C1 segment of cervical spinal cord (tissue), 14 donors: Measurements from ENCODE around the gene INPP5B.
A peak's percentile ranks its signal among the peaks of the same experiment; 100 is the strongest.

Experiments
- DNase-seq, 14 donors: peaks; one replicate each; lab custom pipeline; 2025; lab: John Stamatoyannopoulos, UW

INPP5B gene

DNA sequence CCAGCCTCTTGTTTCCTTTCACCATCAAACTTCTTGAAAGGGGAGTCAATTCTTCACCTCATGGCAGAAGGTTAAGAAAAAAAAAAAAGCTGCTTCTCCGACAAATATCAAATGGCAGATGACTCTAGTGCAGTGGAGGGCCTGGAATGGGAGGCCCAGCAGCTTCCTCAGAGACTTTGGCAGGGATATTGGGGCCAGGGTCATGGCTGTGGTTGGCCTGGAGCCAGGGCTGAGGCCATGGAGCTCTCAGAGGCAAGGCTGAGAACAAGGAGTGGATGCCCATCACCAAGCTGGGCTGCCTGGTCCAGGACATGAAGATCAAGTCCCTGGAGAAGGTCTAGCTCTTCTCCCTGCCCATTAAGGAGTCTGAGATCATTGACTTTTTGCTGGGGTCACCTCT is 106.1 kb downstream of the INPP5B start:
- DNase-seq: no peak

DNA sequence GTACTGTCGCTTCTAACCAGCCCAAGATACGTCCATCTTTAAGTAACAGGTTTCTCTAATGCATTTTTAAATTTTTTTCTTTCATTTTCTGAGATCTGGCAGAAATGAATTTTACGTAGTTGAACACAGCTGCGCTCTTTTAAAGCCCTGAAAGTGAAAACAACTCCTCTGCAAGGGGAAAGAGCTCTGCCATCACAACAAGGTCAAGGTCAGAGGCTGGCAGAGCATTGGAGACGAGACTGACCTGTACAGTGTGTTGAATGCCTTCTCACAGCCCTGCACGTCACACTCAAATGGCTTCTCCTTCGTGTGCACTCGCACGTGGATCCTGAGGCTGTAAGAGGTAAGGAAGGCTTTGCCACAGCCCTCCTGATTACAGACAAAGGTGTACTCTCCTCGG is 107.2 kb downstream of the INPP5B start:
- DNase-seq: no peak

DNA sequence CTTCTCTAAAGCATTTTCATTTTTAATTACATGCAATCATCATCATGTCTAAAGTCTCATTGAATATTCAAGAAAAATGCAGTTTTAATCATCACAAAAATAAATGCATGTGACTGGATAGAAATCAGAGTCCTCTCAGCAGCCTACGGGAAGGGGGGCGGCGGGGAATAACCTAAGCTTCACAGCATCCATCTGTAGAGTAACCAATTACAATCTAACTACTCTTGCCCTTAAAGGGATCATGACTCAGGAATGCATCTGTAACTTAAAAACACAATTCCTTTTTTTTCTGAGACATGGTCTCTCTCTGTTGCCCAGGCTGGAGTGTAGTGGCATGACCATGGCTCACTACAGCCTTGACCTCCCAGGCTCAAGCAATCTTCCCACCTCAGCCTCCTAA is 110.1 kb downstream of the INPP5B start:
- DNase-seq: no peak

DNA sequence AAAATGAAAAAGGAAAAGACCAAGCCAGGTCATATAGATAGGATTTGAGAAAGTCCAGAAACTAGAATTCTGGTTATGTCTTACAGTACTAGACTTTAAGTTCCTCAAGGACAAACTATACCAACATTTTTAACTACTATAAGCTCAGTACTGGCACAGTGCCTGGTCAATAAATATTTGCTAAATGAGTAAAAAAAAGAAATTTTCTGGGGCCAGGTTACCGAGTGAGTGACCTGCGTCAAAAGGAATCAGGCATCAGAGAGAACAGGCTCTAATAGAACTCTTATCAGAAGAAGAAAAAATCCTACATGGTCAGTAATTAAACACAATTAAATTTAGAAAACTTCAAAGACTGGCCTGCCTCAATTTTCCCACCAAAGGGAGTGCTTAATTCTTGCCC is 115.0 kb downstream of the INPP5B start:
- no peak for DNase-seq

DNA sequence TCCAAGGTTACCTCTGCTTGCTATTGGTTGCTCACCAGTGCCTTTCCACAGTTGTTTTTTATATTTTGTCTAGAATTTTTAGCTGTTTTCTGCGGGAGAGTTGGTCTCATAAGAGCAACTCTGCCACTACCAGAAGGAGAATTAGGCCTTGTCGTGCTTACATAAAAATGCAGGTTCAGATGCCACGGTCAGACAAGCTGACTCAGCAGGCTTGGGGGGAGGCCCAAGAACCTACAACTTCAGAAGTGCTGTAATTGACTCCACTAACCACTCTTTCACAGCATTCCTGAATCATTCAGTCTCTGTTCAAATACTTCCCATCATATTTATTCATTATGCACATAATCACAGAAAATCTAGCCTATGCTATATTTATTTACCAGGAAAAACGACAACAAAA is 115.7 kb downstream of the INPP5B start:
- no peak for DNase-seq

DNA sequence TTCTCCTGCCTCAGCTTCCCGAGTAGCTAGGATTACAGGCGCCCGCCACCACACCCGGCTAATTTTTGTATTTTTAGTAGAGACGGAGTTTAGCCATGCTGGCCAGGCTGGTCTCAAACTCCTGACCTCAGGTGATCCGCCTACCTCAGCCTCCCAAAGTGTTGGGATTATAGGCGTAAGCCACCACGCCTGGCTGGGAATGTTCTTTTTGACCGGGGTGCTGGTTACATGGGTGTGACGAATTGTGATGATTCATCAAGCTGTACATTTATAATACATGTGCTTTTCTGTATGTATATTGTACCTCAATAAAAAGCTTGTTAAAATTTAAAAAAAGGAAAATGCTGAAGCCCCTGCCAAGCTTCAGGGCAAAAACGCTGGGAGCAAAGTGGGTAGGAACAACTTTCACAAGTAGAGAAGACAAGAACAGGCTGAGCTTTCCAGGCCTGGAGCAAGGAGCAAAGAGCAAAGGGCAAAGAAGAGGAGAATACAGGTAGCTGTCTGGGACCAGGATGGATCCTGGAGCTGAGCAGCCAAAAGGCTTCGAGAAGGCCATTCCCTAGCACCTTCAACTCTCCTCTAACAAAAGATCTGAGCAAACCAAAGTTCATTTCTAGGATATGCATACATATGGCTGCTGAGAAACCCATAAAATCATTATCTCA is 118.3 kb downstream of the INPP5B start:
- no peak for DNase-seq

DNA sequence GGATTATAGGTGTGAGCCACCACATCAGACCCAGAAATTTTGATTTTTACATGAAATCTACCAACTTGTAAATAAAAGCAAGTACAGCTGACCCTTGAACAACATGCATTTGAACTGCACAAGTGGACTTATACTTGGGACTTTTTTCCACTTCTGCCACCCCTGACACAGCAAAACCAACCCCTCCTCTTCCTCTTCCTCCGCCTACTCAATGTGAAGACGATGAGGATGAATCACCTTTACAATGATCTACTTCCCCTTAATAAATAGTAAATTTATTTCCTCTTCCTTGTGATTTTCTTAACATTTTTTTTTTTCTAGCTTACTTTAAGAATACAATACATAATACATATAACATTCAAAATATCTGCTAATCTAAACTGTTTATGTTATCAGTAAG is 121.3 kb downstream of the INPP5B start:
- DNase-seq: no peak

DNA sequence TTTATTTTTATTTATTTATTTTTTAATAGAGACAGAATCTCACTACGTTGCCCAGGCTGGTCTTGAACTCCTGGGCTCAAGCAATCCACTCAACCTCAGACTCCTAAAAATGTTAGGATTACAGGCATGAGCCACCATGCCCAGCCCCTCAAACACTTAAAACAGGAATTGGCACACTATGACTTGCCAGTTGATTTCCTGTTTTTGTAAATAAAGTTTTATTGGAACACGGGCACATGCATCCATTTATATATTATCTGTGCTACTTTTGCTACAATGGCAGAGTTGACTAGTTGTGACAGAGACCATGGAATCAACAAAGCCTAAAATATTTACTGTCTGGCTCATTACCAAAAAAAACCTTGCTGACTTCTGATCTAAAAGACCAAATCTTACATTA is 122.9 kb downstream of the INPP5B start:
- no peak for DNase-seq

DNA sequence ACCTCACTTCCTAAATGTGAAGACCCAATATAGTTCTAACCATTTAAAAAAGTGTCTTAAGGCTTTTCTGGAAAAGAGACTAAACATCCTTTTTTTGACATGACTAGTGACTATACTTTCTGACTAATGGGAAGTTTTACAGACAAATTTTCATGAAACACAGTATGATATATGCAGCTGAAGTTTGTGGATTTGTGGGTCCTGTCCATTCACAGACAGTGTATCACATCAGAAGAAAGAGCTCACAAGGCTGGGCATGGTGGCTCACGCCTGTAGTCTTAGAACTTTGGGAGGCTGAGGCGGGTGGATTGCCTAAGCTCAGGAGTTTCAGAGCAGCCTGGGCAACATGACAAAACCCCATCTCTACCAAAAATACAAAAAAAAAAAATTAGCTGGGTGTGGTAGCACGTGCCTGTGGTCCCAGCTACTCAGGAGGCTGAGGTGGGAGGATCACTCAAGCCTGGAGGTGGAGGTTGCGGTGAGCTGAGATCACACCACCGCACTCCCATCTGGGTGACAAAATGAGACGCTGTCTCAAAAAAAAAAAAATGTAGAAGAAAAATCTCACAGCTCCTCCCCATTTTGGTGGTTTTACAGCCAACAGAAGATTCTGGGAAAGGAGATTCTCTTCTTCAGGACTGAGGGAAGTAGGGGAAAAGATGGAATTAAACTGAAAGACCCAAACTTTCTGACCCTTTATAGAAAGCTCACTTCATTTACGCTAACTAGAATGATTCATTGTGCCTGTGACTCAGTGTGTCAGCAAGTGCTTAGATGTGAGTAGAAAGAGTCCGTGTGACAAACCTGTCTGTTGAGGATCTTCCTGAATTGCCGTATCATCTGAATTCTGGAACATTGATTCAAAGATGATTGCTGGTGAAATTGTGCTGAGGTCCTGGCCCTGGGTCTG is 123.7 kb downstream of the INPP5B start:
- DNase-seq: no peak

DNA sequence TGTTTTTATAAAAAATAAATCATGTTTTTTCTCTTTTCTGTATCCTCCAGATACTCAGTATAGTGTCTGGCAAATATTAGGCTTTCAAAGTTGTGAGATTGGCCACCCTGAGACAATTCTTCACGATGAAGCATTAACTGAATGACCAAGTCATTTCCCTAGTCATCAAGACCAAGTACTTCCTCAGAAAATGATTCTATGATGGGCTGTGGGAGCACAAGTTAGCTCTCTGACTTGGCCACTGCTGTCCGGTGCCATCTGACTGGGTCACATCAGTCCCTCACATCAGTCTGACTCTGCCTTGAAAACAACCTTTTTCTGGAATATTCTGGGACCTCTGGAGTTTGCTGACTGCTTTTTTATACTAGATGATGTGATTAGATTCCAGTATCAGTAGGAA is 125.4 kb downstream of the INPP5B start:
- DNase-seq: no peak

DNA sequence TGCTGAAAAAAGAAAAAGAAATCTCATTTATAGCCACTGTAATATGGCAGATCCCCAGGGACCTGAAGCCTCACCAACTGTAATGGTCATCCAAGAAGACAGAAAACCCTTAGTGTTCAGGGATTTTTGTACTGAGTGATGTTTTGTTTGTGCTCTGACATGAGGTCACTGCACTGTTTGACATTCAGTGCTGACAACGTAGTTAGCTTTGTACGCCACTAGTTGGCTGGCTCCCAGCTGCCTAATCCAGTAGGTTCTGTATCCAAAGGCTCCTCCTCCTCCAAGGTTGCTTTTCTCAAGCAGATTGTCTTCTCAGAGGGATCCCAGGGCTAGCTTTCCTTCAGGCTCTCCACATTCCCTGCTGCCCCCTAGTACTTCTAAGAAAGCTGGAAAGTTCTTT is 129.4 kb downstream of the INPP5B start:
- peak in 7 of 14 donors; percentile 31 to 63 (median 43) for DNase-seq

DNA sequence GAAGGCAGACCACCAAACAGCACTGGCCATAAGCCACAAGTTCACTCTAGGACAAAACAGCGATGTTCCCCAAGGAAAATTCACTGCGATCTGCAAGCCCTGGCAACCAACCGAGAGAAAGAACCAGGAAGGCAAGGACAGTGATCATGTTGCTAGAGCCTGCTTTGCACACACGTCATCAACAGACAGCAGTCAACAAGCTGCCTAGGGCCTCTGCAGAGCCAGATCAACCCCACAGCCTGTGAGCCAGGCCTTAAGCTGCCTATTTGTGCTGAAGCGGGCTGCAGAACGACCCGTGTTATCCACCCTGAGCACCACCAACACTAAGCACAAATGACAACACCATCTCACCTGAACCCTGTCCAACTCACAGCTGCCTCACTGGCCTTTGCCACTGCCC is 132.6 kb downstream of the INPP5B start:
- DNase-seq: peak in 3 of 14 donors; percentile 5 to 18 (median 11)

DNA sequence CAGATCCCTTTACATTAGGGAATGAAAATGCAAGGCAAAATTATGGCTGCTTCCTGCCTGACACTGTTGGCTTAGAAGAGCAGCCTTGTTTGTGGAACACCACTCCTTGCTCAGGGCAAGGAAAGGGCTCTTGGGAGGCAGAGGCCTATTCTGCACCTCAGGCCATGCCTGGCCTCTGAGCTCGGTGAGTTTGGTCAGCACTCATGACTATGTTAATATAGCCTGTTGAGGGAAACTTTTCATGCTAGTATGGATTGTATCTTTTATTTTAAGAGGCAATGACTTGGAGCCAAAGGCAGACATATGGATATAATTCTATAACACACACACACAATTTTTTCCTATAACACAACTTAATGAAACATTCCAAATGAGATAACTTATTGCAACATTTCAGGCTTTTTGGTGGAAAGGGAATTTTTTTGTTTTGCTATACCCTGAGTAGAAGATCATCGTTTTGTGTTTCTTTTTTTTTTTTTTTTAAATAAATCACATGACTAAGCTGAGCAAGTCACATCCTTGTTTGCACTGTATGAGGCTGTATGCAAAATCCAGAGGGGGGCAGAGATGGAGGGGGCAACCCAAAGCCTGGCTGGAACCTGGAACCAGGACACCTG is 133.2 kb downstream of the INPP5B start:
- DNase-seq: no peak

DNA sequence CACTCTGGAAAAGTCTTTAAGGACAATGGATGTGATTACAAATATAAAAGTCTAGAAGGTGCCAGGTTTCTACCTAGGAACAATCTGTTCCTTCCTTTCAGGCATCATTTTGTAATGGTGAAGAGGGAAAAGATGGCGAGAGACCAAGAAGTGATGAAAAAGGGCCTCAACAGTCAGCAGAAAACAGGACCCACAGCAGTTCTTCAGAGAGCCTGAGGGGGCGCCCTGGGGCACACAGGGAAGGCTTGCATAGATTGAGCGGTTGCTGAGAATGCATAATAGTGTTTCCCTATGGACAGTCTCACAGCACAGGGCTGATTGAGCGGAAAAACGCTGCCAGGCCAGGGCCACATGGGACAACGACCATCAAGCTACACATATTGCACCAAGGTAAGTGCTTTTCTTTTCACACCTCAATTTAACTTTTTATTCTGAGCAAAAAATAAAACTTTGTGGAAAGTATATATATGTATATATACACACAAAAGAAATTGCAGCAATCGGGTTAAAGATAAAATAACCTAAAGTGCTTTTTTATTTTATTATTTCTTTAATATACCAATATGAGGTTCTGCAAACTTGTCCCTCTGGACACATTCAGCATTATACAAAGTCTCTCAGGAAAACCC is 135.7 kb downstream of the INPP5B start:
- DNase-seq: peak in 9 of 14 donors; percentile 8 to 58 (median 17)
